NCI-H1105 treated with DMSO at 0.1 percent for 48 hours (cell line): ENCODE data around the gene LPAR1.
A peak's percentile ranks its signal among the peaks of the same experiment; 100 is the strongest.
"Not testable (repeated sequence)": the region's sequence is repeated elsewhere in the genome, so short reads cannot be mapped to it uniquely, and the experiment has no call there.

Experiments used
- DNase-seq: peaks from one replicate; lab custom pipeline; 2025; lab: John Stamatoyannopoulos, UW

The LPAR1 gene

GRCh38 chr9:111038331-111039230, at the start of gene LPAR1:
TSS of gene LPAR1 (minus strand) at chr9:111038470. CDS start at chr9:110972117, 66,353 bp downstream.
- DNase-seq: no peak

- DNase-seq: no peak
These were observed 40.2 kb upstream of the LPAR1 start for GRCh38 chr9:111078391-111079038.

GRCh38 chr9:111076519-111076918, 38.2 kb upstream of the LPAR1 start:
- DNase-seq: no peak

GRCh38 chr9:111076042-111076441, 37.8 kb upstream of the LPAR1 start:
- DNase-seq: no peak

GRCh38 chr9:111074395-111074794, 36.1 kb upstream of the LPAR1 start:
- no peak for DNase-seq

- no peak for DNase-seq
These were observed 30.9 kb upstream of the LPAR1 start for GRCh38 chr9:111069183-111069582.

- no peak for DNase-seq
These were observed 30.5 kb upstream of the LPAR1 start for GRCh38 chr9:111068771-111069170.

GRCh38 chr9:111068383-111068730, 30.1 kb upstream of the LPAR1 start:
- no peak for DNase-seq

GRCh38 chr9:111066468-111066867, 28.2 kb upstream of the LPAR1 start:
- no peak for DNase-seq

- DNase-seq: no peak
These were observed 27.1 kb upstream of the LPAR1 start for GRCh38 chr9:111065414-111065813.

GRCh38 chr9:111064160-111064837, 26.0 kb upstream of the LPAR1 start:
- DNase-seq: no peak

GRCh38 chr9:111063332-111063731, 25.1 kb upstream of the LPAR1 start:
- no peak for DNase-seq

- DNase-seq: no peak
These were observed 19.9 kb upstream of the LPAR1 start for GRCh38 chr9:111058166-111058565.

- peak; percentile 8 for DNase-seq
These were observed 18.3 kb upstream of the LPAR1 start for GRCh38 chr9:111056538-111056937.

GRCh38 chr9:111052791-111053190, 14.5 kb upstream of the LPAR1 start:
- DNase-seq: no peak

- no peak for DNase-seq
These were observed 13.1 kb upstream of the LPAR1 start for GRCh38 chr9:111051400-111051799.

- no peak for DNase-seq
These were observed 12.5 kb upstream of the LPAR1 start for GRCh38 chr9:111050819-111051218.

GRCh38 chr9:111047287-111047686, 9.0 kb upstream of the LPAR1 start:
- DNase-seq: not testable (repeated sequence)

GRCh38 chr9:111041902-111042301, 3.6 kb upstream of the LPAR1 start:
- no peak for DNase-seq

- DNase-seq: peak; percentile 6
These were observed 2.2 kb upstream of the LPAR1 start for GRCh38 chr9:111040494-111040893.

- no peak for DNase-seq
These were observed 1.1 kb upstream of the LPAR1 start for GRCh38 chr9:111039231-111039906.

GRCh38 chr9:111037708-111038330, 451 bp downstream of the LPAR1 start:
- no peak for DNase-seq
